ENCODE measurements around the gene NIPAL3. TPM values are rescaled to one million over a fixed set of nuclear protein-coding genes. Genes with fewer than 3 reads are reported as not detected.
"Not testable (repeated sequence)": the region's sequence is repeated elsewhere in the genome, so short reads cannot be mapped to it uniquely, and the experiment has no call there.

NIPAL3 gene
- total and polyA plus RNA-seq, 2 donors (not counting 3 experiments of a cell fraction or from before 2014, with no cell fraction given), result 15.5 to 16.0 TPM

DNA sequence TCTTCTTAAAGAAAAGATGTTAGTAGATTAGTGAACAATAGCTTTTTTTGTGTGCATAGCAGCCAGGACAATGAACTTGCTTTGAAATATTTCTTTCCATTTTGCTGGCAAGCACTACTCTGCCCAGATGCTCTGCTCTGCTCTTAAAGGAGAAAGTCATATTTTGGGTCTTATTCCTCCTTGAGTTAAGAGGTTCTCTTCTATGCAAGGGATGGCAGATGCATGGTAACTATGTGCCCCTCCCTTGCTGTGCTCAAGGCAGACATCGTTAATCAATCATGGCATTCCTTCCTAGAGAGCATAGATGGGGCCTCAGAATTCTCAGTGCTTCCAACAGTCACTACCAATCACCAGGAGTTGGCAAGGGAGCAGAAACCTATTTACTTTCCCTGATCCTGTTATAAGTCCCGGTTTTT, 27.6 kb downstream of the NIPAL3 start:
- H2AFZ ChIP-seq (ENCODE audit: low read depth, low read length), result no peak overlapping the region
- H3K9me3 ChIP-seq (replicated peaks; ENCODE audit: control insufficient read depth, insufficient read depth, low read length), result no peaks in the 10 kb centered on the region
- H3K36me3 ChIP-seq (ENCODE audit: control insufficient read depth in 2 of 2, extremely low read depth in 1 of 2, insufficient read depth in 2 of 2, low read length in 2 of 2), result no peaks in the 10 kb centered on the region
- TF ChIP-seq EZH2 (IDR thresholded peaks at IDR 0.05; ENCODE audit: borderline replicate concordance, low read depth, low read length, severe bottlenecking), result no peak
- TF ChIP-seq JUN (IDR thresholded peaks at IDR 0.05; ENCODE audit: borderline replicate concordance, insufficient read depth, insufficient read length, low read depth), result no peak
- TF ChIP-seq MYC (IDR thresholded peaks at IDR 0.05; ENCODE audit: low read depth, low read length), result no peak
- TF ChIP-seq POLR2A (IDR thresholded peaks at IDR 0.05; ENCODE audit: low read depth, low read length), result no peak
- TF ChIP-seq, protein P1, sequence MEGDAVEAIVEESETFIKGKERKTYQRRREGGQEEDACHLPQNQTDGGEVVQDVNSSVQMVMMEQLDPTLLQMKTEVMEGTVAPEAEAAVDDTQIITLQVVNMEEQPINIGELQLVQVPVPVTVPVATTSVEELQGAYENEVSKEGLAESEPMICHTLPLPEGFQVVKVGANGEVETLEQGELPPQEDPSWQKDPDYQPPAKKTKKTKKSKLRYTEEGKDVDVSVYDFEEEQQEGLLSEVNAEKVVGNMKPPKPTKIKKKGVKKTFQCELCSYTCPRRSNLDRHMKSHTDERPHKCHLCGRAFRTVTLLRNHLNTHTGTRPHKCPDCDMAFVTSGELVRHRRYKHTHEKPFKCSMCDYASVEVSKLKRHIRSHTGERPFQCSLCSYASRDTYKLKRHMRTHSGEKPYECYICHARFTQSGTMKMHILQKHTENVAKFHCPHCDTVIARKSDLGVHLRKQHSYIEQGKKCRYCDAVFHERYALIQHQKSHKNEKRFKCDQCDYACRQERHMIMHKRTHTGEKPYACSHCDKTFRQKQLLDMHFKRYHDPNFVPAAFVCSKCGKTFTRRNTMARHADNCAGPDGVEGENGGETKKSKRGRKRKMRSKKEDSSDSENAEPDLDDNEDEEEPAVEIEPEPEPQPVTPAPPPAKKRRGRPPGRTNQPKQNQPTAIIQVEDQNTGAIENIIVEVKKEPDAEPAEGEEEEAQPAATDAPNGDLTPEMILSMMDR (IDR thresholded peaks at IDR 0.05; ENCODE audit: extremely low read depth in 1 of 2, insufficient read depth in 1 of 2, low read depth in 1 of 2, low read length in 2 of 2), result no peak
- TF ChIP-seq FOS (IDR thresholded peaks at IDR 0.05; ENCODE audit: borderline replicate concordance, insufficient read depth, low read length), result no peak
- TF ChIP-seq POLR2AphosphoS5 (IDR thresholded peaks at IDR 0.05; ENCODE audit: insufficient read depth, low read depth, low read length), result no peak
- no peak for TF ChIP-seq GATA2 (IDR thresholded peaks at IDR 0.05; ENCODE audit: insufficient read depth, insufficient read length, low read depth, low read length)
- TF ChIP-seq, protein P2, sequence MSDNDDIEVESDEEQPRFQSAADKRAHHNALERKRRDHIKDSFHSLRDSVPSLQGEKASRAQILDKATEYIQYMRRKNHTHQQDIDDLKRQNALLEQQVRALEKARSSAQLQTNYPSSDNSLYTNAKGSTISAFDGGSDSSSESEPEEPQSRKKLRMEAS (IDR thresholded peaks at IDR 0.05; ENCODE audit: insufficient read depth, insufficient read length), result no peak
- no peak overlapping the region for H3K4me2 ChIP-seq (ENCODE audit: insufficient read depth, low read length)
- no TSS peak for BruUV-seq (replicated peaks)
- H4K20me1 ChIP-seq (replicated peaks; ENCODE audit: control insufficient read depth, extremely low read depth, insufficient read depth, low read length), result no peaks in the 10 kb centered on the region
- no peaks in the 10 kb centered on the region for H3K27me3 ChIP-seq (ENCODE audit: control insufficient read depth in 2 of 2, insufficient read depth in 2 of 2, low read length in 2 of 2)
- dilution Hi-C loops (cut with MboI; ENCODE audit: extremely low pct_ligation_motif_present, low sequenced_read_pairs), result no loop called here
- H3K27ac ChIP-seq (ENCODE audit: insufficient read depth, low read depth, low read length), result no peak overlapping the region
- CTCF ChIA-PET, result interaction anchor here (0.8 to 1.8 kb wide), 9 partner anchors 10 to 242 kb away, joined by 3 to 5 read pairs (median 3); no protein-coding TSS in a partner anchor
- H3K9ac ChIP-seq (replicated peaks; ENCODE audit: extremely low read depth, insufficient read depth, low read length), result no peak overlapping the region
- POLR2A ChIA-PET, result no interaction called here
- no peaks in the 10 kb centered on the region for H3K79me2 ChIP-seq (ENCODE audit: control insufficient read depth, insufficient read depth, low read length)
- no peak overlapping the region for H3K4me3 ChIP-seq (replicated peaks in 1 of 3; ENCODE audit: insufficient read depth in 1 of 3, low read depth in 1 of 3, low read length in 3 of 3)
- FAIRE-seq, result no peak
- no peaks in the 10 kb centered on the region for H3K9me1 ChIP-seq (replicated peaks; ENCODE audit: control insufficient read depth, extremely low read depth, insufficient read depth, low read length)
- intact Hi-C loops (cut with micrococcal nuclease), result no loop called here
- no peaks in the 10 kb centered on the region for H3K4me1 ChIP-seq (ENCODE audit: control insufficient read depth, extremely low read depth, insufficient read depth, low read length)
- DNase-seq (ENCODE audit: low read depth, low spot score), result no peak

DNA sequence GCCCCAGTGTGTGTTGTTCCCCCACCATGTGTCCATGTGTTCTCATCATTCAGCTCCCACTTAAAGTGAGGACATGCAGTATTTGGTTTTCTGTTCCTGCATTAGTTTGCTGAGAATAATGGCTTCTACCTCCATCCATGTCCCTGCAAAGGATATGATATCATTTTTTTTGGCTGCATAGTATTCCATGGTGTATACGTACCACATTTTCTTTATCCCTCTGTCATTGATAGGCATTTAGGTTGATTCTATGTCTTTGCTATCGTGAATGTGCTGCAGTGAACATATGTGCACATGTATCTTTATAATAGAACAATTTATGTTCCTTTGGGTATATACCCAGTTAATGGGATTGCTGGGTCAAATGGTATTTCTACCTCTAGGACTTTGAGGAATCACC, 30.8 kb downstream of the NIPAL3 start:
- H2AFZ ChIP-seq (ENCODE audit: low read depth, low read length); intact Hi-C loops (cut with micrococcal nuclease); DNase-seq (ENCODE audit: low read depth, low spot score); H3K4me2 ChIP-seq (ENCODE audit: insufficient read depth, low read length); H3K27ac ChIP-seq (ENCODE audit: insufficient read depth, low read depth, low read length); H3K9me3 ChIP-seq (replicated peaks; ENCODE audit: control insufficient read depth, insufficient read depth, low read length); H4K20me1 ChIP-seq (replicated peaks; ENCODE audit: control insufficient read depth, extremely low read depth, insufficient read depth, low read length); H3K36me3 ChIP-seq (ENCODE audit: control insufficient read depth in 2 of 2, extremely low read depth in 1 of 2, insufficient read depth in 2 of 2, low read length in 2 of 2); POLR2A ChIA-PET; H3K4me3 ChIP-seq (replicated peaks in 1 of 3; ENCODE audit: insufficient read depth in 1 of 3, low read depth in 1 of 3, low read length in 3 of 3); H3K9ac ChIP-seq (replicated peaks; ENCODE audit: extremely low read depth, insufficient read depth, low read length); CTCF ChIA-PET; H3K79me2 ChIP-seq (ENCODE audit: control insufficient read depth, insufficient read depth, low read length); dilution Hi-C loops (cut with MboI; ENCODE audit: extremely low pct_ligation_motif_present, low sequenced_read_pairs); H3K9me1 ChIP-seq (replicated peaks; ENCODE audit: control insufficient read depth, extremely low read depth, insufficient read depth, low read length); H3K27me3 ChIP-seq (ENCODE audit: control insufficient read depth in 2 of 2, insufficient read depth in 2 of 2, low read length in 2 of 2); FAIRE-seq; BruUV-seq (replicated peaks); H3K4me1 ChIP-seq (ENCODE audit: control insufficient read depth, extremely low read depth, insufficient read depth, low read length): not testable (repeated sequence)
